ENCODE measurements around the gene BRF1.

The BRF1 gene

DNA sequence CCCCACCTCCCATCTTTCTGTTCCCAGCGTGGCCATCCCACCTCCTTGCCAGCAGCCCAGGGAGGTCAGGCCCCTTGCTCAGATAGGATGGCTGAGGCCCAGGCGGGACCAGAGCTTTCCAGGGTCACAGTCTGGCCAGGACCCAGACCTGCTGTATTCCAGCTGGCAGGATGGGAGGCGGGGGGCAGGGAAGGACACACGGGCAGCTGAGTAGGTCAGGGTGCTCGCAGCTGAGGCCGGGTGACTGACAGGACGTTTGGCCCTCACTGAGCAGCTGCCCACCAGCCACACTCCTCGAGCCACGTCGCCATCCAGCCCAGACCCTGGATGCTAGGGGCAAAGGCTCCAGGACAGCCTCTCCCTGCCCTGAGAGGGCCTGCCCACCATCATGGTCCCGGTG is 123.7 kb downstream of the BRF1 start:
- no peaks in the 10 kb centered on the region for H3K9me3 ChIP-seq (ENCODE audit: insufficient read depth, low read depth, low read length)
- H3K9ac ChIP-seq (ENCODE audit: low read depth, low read length, poor library complexity, severe bottlenecking) = peak overlapping the region; percentile 79
- H3F3A ChIP-seq (ENCODE audit: low read depth) = no peaks in the 10 kb centered on the region
- TF ChIP-seq, protein P1, sequence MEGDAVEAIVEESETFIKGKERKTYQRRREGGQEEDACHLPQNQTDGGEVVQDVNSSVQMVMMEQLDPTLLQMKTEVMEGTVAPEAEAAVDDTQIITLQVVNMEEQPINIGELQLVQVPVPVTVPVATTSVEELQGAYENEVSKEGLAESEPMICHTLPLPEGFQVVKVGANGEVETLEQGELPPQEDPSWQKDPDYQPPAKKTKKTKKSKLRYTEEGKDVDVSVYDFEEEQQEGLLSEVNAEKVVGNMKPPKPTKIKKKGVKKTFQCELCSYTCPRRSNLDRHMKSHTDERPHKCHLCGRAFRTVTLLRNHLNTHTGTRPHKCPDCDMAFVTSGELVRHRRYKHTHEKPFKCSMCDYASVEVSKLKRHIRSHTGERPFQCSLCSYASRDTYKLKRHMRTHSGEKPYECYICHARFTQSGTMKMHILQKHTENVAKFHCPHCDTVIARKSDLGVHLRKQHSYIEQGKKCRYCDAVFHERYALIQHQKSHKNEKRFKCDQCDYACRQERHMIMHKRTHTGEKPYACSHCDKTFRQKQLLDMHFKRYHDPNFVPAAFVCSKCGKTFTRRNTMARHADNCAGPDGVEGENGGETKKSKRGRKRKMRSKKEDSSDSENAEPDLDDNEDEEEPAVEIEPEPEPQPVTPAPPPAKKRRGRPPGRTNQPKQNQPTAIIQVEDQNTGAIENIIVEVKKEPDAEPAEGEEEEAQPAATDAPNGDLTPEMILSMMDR (conservative IDR thresholded peaks at IDR 0.05; ENCODE audit: low read length) = no peak
- TF ChIP-seq EZH2phosphoT487 (IDR thresholded peaks at IDR 0.05; ENCODE audit: borderline replicate concordance) = no peak
- no peaks in the 10 kb centered on the region for H3K27me3 ChIP-seq (ENCODE audit: insufficient read depth, low read length, poor library complexity, severe bottlenecking)
- no peaks in the 10 kb centered on the region for H3K36me3 ChIP-seq (ENCODE audit: insufficient read depth, low read length)
- peaks cover 5% of the 10 kb centered on the region for H4K20me1 ChIP-seq (ENCODE audit: insufficient read depth, low read length, poor library complexity, severe bottlenecking)
- no peak overlapping the region for H2AFZ ChIP-seq (ENCODE audit: low read length)
- peaks cover 62% of the 10 kb centered on the region for H3K4me1 ChIP-seq (ENCODE audit: insufficient read depth, low read length, poor library complexity, severe bottlenecking)
- H3K4me2 ChIP-seq (ENCODE audit: low read depth, low read length, poor library complexity, severe bottlenecking) = peak overlapping the region; percentile 89
- H3K79me2 ChIP-seq (ENCODE audit: insufficient read depth, low read length) = peaks cover 31% of the 10 kb centered on the region; the same call in 1 of the 2 replicates
- no peak overlapping the region for H3K4me3 ChIP-seq (ENCODE audit: low read length, poor library complexity, severe bottlenecking)
- no peaks in the 10 kb centered on the region for H3K9me2 ChIP-seq (replicated peaks; ENCODE audit: low read depth, low read length)

DNA sequence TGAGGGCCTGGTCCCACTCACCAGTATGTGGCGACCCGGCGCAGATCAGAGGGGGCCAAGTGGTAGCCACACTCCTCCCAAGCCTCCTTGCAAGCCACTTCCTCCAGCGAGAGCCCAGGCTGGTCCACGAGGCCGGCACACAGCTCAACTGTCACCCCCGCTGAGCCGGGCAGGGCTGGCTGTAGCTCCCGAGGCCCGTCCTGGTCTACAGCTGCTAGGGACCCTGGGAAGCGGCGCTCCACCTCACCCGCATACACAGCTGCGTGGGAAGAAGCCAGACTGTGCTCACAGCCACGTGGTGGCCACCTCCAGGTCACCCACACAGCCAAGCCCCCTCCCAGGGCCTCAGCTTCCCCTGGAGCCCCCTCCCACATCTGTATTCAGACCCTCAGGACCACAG is 124.3 kb downstream of the BRF1 start:
- no peak overlapping the region for H2AFZ ChIP-seq (ENCODE audit: low read length)
- peaks cover 31% of the 10 kb centered on the region; the same call in 1 of the 2 replicates for H3K79me2 ChIP-seq (ENCODE audit: insufficient read depth, low read length)
- no peaks in the 10 kb centered on the region for H3F3A ChIP-seq (ENCODE audit: low read depth)
- peaks cover 57% of the 10 kb centered on the region for H3K4me1 ChIP-seq (ENCODE audit: insufficient read depth, low read length, poor library complexity, severe bottlenecking)
- H3K4me3 ChIP-seq (ENCODE audit: low read length, poor library complexity, severe bottlenecking) = peak overlapping the region; percentile 54
- no peaks in the 10 kb centered on the region for H3K9me3 ChIP-seq (ENCODE audit: insufficient read depth, low read depth, low read length)
- no peaks in the 10 kb centered on the region for H3K27me3 ChIP-seq (ENCODE audit: insufficient read depth, low read length, poor library complexity, severe bottlenecking)
- TF ChIP-seq EZH2phosphoT487 (IDR thresholded peaks at IDR 0.05; ENCODE audit: borderline replicate concordance) = no peak
- TF ChIP-seq, protein P1 (conservative IDR thresholded peaks at IDR 0.05; ENCODE audit: low read length) = no peak
- peak overlapping the region; percentile 79 for H3K9ac ChIP-seq (ENCODE audit: low read depth, low read length, poor library complexity, severe bottlenecking)
- peaks cover 5% of the 10 kb centered on the region for H4K20me1 ChIP-seq (ENCODE audit: insufficient read depth, low read length, poor library complexity, severe bottlenecking)
- H3K36me3 ChIP-seq (ENCODE audit: insufficient read depth, low read length) = no peaks in the 10 kb centered on the region
- peak overlapping the region; percentile 89 for H3K4me2 ChIP-seq (ENCODE audit: low read depth, low read length, poor library complexity, severe bottlenecking)
- H3K9me2 ChIP-seq (replicated peaks; ENCODE audit: low read depth, low read length) = no peaks in the 10 kb centered on the region

DNA sequence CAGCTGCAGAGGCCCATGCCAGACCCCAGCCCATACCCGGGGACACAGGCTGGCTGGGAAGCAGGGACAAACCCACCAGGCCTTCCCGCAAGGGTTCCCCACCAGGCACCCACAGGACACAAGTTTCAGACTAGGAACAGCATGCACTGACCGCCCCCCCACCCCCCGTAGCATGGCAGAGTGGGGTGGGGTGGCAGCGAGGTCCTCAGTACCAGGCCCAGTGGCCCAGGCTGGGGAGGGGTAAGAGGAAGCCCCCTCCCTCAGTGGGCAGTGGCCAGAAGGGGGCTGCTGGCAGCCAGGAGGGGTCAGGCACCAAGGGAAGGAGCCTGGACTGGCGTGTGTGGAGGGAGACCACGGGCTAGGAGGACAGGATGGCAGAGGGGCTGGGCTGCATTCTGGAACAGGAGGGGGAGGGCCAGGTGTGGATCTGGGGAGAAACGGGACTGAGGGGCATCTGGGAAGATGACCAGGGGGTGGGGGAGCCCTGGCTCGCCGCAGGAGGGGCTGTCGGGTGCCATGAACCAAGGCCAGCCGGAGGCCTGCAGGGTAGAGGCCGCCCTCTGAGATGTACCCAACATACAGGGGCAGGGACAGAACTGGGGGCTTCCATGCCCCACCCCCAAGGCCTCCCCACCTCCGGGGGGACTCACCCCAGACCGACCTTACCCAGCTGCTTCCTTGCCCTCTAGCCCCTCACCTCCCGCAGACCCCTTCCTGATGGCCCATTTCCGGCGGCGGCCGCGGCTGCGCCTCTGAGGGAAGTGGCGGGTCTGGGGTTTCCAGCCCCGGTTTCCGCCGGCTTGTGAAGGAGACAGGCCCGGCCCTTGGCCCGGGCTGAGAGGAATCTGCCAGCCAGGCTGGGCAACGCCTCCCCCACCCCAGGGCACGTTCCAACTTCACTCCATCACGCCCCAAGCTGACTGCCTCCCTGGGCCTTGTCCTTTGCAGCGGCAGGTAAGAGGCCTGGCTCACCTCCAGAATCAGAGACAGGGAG is 126.6 kb downstream of the BRF1 start:
- H3K4me1 ChIP-seq (ENCODE audit: insufficient read depth, low read length, poor library complexity, severe bottlenecking) = peaks cover 48% of the 10 kb centered on the region
- H3F3A ChIP-seq (ENCODE audit: low read depth) = no peaks in the 10 kb centered on the region
- H2AFZ ChIP-seq (ENCODE audit: low read length) = no peak overlapping the region
- peak overlapping the region; percentile 67 for H3K4me3 ChIP-seq (ENCODE audit: low read length, poor library complexity, severe bottlenecking)
- no peaks in the 10 kb centered on the region for H3K9me3 ChIP-seq (ENCODE audit: insufficient read depth, low read depth, low read length)
- TF ChIP-seq, protein P1 (conservative IDR thresholded peaks at IDR 0.05; ENCODE audit: low read length) = no peak
- TF ChIP-seq EZH2phosphoT487 (IDR thresholded peaks at IDR 0.05; ENCODE audit: borderline replicate concordance) = no peak
- peaks cover 24% of the 10 kb centered on the region; the same call in 1 of the 2 replicates for H3K79me2 ChIP-seq (ENCODE audit: insufficient read depth, low read length)
- H3K4me2 ChIP-seq (ENCODE audit: low read depth, low read length, poor library complexity, severe bottlenecking) = peak overlapping the region; percentile 89
- no peaks in the 10 kb centered on the region for H3K36me3 ChIP-seq (ENCODE audit: insufficient read depth, low read length)
- H3K9ac ChIP-seq (ENCODE audit: low read depth, low read length, poor library complexity, severe bottlenecking) = peak overlapping the region; percentile 79
- H3K9me2 ChIP-seq (replicated peaks; ENCODE audit: low read depth, low read length) = no peaks in the 10 kb centered on the region
- H4K20me1 ChIP-seq (ENCODE audit: insufficient read depth, low read length, poor library complexity, severe bottlenecking) = peaks cover 5% of the 10 kb centered on the region
- H3K27me3 ChIP-seq (ENCODE audit: insufficient read depth, low read length, poor library complexity, severe bottlenecking) = no peaks in the 10 kb centered on the region
